IMR-90 (cell line): ENCODE data around the gene BMPER. TPM values are rescaled to one million over a fixed set of nuclear protein-coding genes. Genes with fewer than 3 reads are reported as not detected.

Experiments used
- ATAC-seq: fragments of 200-7000 bp; cut with Tn5 transposase; 2 replicates; pipeline ENCODE4 v1.9.1; 2020; ENCODE audit warnings: low read depth, mild to moderate bottlenecking, moderate library complexity
- BruUV-seq: library from RNA; stranded (reverse); fragments of 400-500 nt; replicated peaks from 2 replicates; lab custom pipeline; 2021; lab: Mats Ljungman, UMichigan
- CTCF ChIA-PET: fragments of 300-600 bp; formaldehyde crosslinking; extraction: SDS; loops from one replicate; lab custom pipeline; 2021; ENCODE audit warnings: antibody characterized with exemption; lab: Yijun Ruan, JAX
- POLR2A ChIA-PET: fragments of 300-600 bp; sonication (Branson Sonifier 250); formaldehyde crosslinking; loops from one replicate; lab custom pipeline; 2022; ENCODE audit warnings: antibody characterized with exemption; ENCODE audit not compliant: unreplicated experiment; lab: Charles Lee
- DNase-seq: peaks from one replicate; pipeline ENCODE4 v3.0.0; 2013
- H2AFZ ChIP-seq: replicated peaks from 2 replicates; pipeline ENCODE3; 2013; ENCODE audit warnings: low read length, mild to moderate bottlenecking; ENCODE audit not compliant: poor library complexity
- H2AK5ac ChIP-seq: 2 replicates; pipeline ENCODE4 v1.6.1; 2013; ENCODE audit warnings: low read depth, low read length, inconsistent platforms
- H2AK9ac ChIP-seq: replicated peaks from 2 replicates; pipeline ENCODE3; 2013; ENCODE audit warnings: mild to moderate bottlenecking, low read depth, low read length, moderate library complexity; ENCODE audit not compliant: poor library complexity
- H2BK120ac ChIP-seq: 2 replicates; pipeline ENCODE4 v1.6.1; 2013; ENCODE audit warnings: low read depth, low read length, inconsistent platforms
- H2BK15ac ChIP-seq: 3 replicates; pipeline ENCODE4 v1.6.1; 2013; ENCODE audit warnings: low read depth, low read length, inconsistent platforms
- H2BK20ac ChIP-seq: 2 replicates; pipeline ENCODE4 v1.6.1; 2013; ENCODE audit warnings: low read depth, mild to moderate bottlenecking, inconsistent platforms, low read length, moderate library complexity
- H2BK5ac ChIP-seq: 2 replicates; pipeline ENCODE4 v1.6.1; 2013; ENCODE audit warnings: mild to moderate bottlenecking, low read depth, low read length, inconsistent platforms; ENCODE audit not compliant: poor library complexity, severe bottlenecking
- H3K14ac ChIP-seq: replicated peaks from 2 replicates; pipeline ENCODE4 v1.6.1; 2013; ENCODE audit warnings: low read depth, low read length, inconsistent platforms
- H3K18ac ChIP-seq: 2 replicates; pipeline ENCODE4 v1.6.1; 2013; ENCODE audit warnings: low read depth, low read length, control low read depth
- H3K23ac ChIP-seq: 2 replicates; pipeline ENCODE4 v1.6.1; 2013; ENCODE audit warnings: low read depth, low read length, inconsistent platforms
- H3K27ac ChIP-seq: 2 replicates; pipeline ENCODE4 v1.5.1; 2013; ENCODE audit warnings: mild to moderate bottlenecking, control low read depth, low read length; ENCODE audit not compliant: insufficient read depth
- H3K27me3 ChIP-seq: 2 replicates; pipeline ENCODE4 v1.6.1; 2013; ENCODE audit warnings: low read length; ENCODE audit not compliant: control insufficient read depth, insufficient read depth
- H3K36me3 ChIP-seq: 2 replicates; pipeline ENCODE4 v1.6.1; 2013; ENCODE audit warnings: low read length, mixed read lengths; ENCODE audit not compliant: control insufficient read depth, insufficient read depth
- H3K4ac ChIP-seq: 2 replicates; pipeline ENCODE4 v1.6.1; 2013; ENCODE audit warnings: low read depth, low read length, inconsistent platforms
- H3K4me1 ChIP-seq: 2 replicates; pipeline ENCODE4 v1.6.1; 2013; ENCODE audit warnings: low read length, mixed read lengths; ENCODE audit not compliant: control insufficient read depth, insufficient read depth
- H3K4me2 ChIP-seq: 2 replicates; pipeline ENCODE4 v1.6.1; 2013; ENCODE audit warnings: low read depth, mild to moderate bottlenecking, control low read depth, low read length, moderate library complexity
- H3K4me3 ChIP-seq: 2 replicates; pipeline ENCODE4 v1.5.1; 2013; ENCODE audit warnings: low read depth, mild to moderate bottlenecking, control low read depth, low read length, moderate library complexity; ENCODE audit not compliant: insufficient read depth
- H3K56ac ChIP-seq: 2 replicates; pipeline ENCODE4 v1.6.1; 2013; ENCODE audit warnings: low read length, inconsistent platforms; ENCODE audit not compliant: insufficient read depth; ENCODE audit errors: extremely low read depth
- H3K79me1 ChIP-seq, 2 experiments: 2 replicates each; pipeline ENCODE4 v1.6.1; 2013; ENCODE audit warnings: low read length in 2 of 2, inconsistent platforms in 1 of 2, low read depth in 1 of 2
- H3K9ac ChIP-seq: 2 replicates; pipeline ENCODE4 v1.6.1; 2013; ENCODE audit warnings: low read depth, low read length, control low read depth
- H3K9me1 ChIP-seq: 2 replicates; pipeline ENCODE4 v1.6.1; 2013; ENCODE audit warnings: low read length, inconsistent platforms; ENCODE audit not compliant: insufficient read depth
- H3K9me3 ChIP-seq: 2 replicates; pipeline ENCODE4 v1.6.1; 2013; ENCODE audit warnings: low read length; ENCODE audit not compliant: control insufficient read depth, insufficient read depth
- H4K20me1 ChIP-seq: 2 replicates; pipeline ENCODE4 v1.6.1; 2013; ENCODE audit warnings: low read length, inconsistent platforms; ENCODE audit not compliant: insufficient read depth
- H4K5ac ChIP-seq: 2 replicates; pipeline ENCODE4 v1.6.1; 2013; ENCODE audit warnings: mild to moderate bottlenecking, low read depth, low read length, control low read depth
- H4K8ac ChIP-seq, 2 experiments: 2 replicates each; pipeline ENCODE4 v1.6.1; 2013; ENCODE audit warnings: low read depth in 2 of 2, low read length in 2 of 2, control low read depth in 1 of 2, inconsistent platforms in 1 of 2
- H4K91ac ChIP-seq: 2 replicates; pipeline ENCODE4 v1.6.1; 2013; ENCODE audit warnings: low read depth, low read length, inconsistent platforms; ENCODE audit not compliant: insufficient read depth
- NFE2L2 ChIP-seq: fragments of 150-350 bp; IDR thresholded peaks from 2 replicates; pipeline ENCODE4 v1.6.1; 2016; ENCODE audit warnings: low read depth, mild to moderate bottlenecking, low read length
- POLR2A ChIP-seq: IDR thresholded peaks from 2 replicates; pipeline ENCODE4 v1.6.1; 2012; ENCODE audit warnings: mild to moderate bottlenecking, low read depth, low read length
- RAD21 ChIP-seq: IDR thresholded peaks from 2 replicates; pipeline ENCODE4 v1.6.1; 2012; ENCODE audit warnings: low read length, improper control_type of control experiment
- RFX5 ChIP-seq: IDR thresholded peaks from 2 replicates; pipeline ENCODE4 v1.8.0; 2012; ENCODE audit warnings: low read depth, mild to moderate bottlenecking, low read length, moderate library complexity
- SMC3 ChIP-seq: fragments of 150-350 bp; IDR thresholded peaks from 2 replicates; pipeline ENCODE4 v1.6.1; 2016; ENCODE audit warnings: low read depth, mild to moderate bottlenecking, antibody characterized with exemption, low read length, moderate library complexity
- WGBS, 2 experiments: methylation state at CpG; one replicate each; pipeline versions ENCODE4 v1.1.5 to v1.1.7; 2013; ENCODE audit warnings: missing lambda C conversion rate in 2 of 2; ENCODE audit not compliant: insufficient read length in 1 of 2; ENCODE audit errors: extremely low coverage in 2 of 2; 5-methylcytosine and 5-hydroxymethylcytosine counted together
- dilution Hi-C: fragments of 300-500 bp; cut with HindIII; formaldehyde crosslinking; loops from one replicate; pipeline ENCODE4 v1.14.3; 2018; ENCODE audit warnings: low sequenced_read_pairs; ENCODE audit not compliant: unreplicated experiment
- in situ Hi-C: fragments of 300-500 bp; cut with MboI; formaldehyde crosslinking; loops from 3 replicates; pipeline ENCODE4 v1.14.3; 2019; ENCODE audit warnings: low sequenced_read_pairs, inconsistent platforms, mixed read lengths
- intact Hi-C: fragments of 100-400 bp; cut with micrococcal nuclease; formaldehyde crosslinking; loops from 2 replicates; pipeline ENCODE4 v1.10.0; 2022
- polyA plus RNA-seq, 3 experiments: library from polyadenylated mRNA; depleted of rRNA; stranded (reverse); fragments of >200 nt; gene quantifications; 2 replicates each; pipeline ENCODE4 v1.2.3, GENCODE V29; 2012; ENCODE audit warnings: low replicate concordance in 1 of 3
- total RNA-seq: library from RNA; depleted of rRNA; stranded (reverse); fragments of >200 nt; gene quantifications from 2 replicates; pipeline ENCODE4 v1.2.3, GENCODE V29; 2012
- TF ChIP-seq, protein P1 (sequence below): fragments of 150-350 bp; IDR thresholded peaks from 2 replicates; pipeline ENCODE4 v1.6.1; 2017; ENCODE audit warnings: mild to moderate bottlenecking, antibody characterized with exemption, low read length, low read depth
- TF ChIP-seq, protein P2 (sequence below): conservative IDR thresholded peaks from 2 replicates; pipeline ENCODE4 v1.5.1; 2012; ENCODE audit warnings: mild to moderate bottlenecking, low read depth, low read length, improper control_type of control experiment

The BMPER gene
- total and polyA plus RNA-seq, 2 of the 4 experiments (the other 2 are of a cell fraction), result 6.2 to 7.9 TPM

DNA sequence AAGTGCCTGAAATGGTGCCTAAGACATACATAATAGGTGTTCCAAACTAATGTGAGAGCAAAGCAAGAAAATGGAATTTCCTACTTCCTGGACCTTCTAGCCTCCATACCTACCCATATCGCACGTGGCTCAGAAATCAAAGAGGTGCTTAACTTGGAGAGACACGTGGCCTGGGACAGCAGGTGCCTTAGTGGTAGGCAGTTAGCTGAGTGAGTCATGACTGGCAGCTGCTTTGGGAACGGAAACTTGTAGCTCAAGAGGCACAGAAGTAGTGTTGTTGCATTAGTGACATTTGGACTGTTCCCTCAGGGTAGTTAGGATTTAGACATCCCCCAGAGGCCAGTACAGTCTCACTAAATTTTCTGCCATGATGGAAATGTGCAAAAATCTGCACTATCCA is 12.0 kb upstream of the BMPER start:
- H3K27ac ChIP-seq, result no peak overlapping the region
- H3K56ac ChIP-seq, result no peak overlapping the region
- H3K9me3 ChIP-seq, result no peaks in the 10 kb centered on the region
- H3K79me1 ChIP-seq, result no peaks in the 10 kb centered on the region
- no peak overlapping the region for H3K4ac ChIP-seq
- no peak overlapping the region for H3K23ac ChIP-seq
- H4K91ac ChIP-seq, result no peak overlapping the region
- no peaks in the 10 kb centered on the region for H3K4me1 ChIP-seq
- H3K4me3 ChIP-seq, result no peak overlapping the region
- no peak overlapping the region for H3K18ac ChIP-seq
- in situ Hi-C loops, result loop anchor here (10.0 kb wide), 1 partner anchor 129 kb away; no protein-coding TSS in a partner anchor
- ChIA-PET CTCF (interaction anchor here (0.6 to 1.1 kb wide), 3 partner anchors 11 to 423 kb away, joined by 3 to 4 read pairs (median 4); no protein-coding TSS in a partner anchor), POLR2A (interaction anchor here (0.6 kb wide), 1 partner anchor 49 kb away, joined by 12 read pairs; no protein-coding TSS in a partner anchor)
- no peak overlapping the region for H4K8ac ChIP-seq
- H2BK120ac ChIP-seq, result no peak overlapping the region
- H2BK5ac ChIP-seq, result no peak overlapping the region
- H3K36me3 ChIP-seq, result no peaks in the 10 kb centered on the region
- peaks cover 13% of the 10 kb centered on the region for H3K27me3 ChIP-seq
- no peaks in the 10 kb centered on the region for H4K20me1 ChIP-seq
- H2AK9ac ChIP-seq, result no peak overlapping the region
- H4K5ac ChIP-seq, result no peak overlapping the region
- 83% methylated on average over 2 of the region's 4 CpGs; no CpG with 5 or more reads in 1 of the 2 experiments for WGBS, 2 experiments
- dilution Hi-C loops, result no loop called here
- intact Hi-C loops, result no loop called here
- no TSS peak for BruUV-seq
- H3K9me1 ChIP-seq, result no peaks in the 10 kb centered on the region
- H2BK15ac ChIP-seq, result no peak overlapping the region
- no peak overlapping the region for H2BK20ac ChIP-seq
- no peak for TF ChIP-seq RAD21
- TF ChIP-seq, protein P1, sequence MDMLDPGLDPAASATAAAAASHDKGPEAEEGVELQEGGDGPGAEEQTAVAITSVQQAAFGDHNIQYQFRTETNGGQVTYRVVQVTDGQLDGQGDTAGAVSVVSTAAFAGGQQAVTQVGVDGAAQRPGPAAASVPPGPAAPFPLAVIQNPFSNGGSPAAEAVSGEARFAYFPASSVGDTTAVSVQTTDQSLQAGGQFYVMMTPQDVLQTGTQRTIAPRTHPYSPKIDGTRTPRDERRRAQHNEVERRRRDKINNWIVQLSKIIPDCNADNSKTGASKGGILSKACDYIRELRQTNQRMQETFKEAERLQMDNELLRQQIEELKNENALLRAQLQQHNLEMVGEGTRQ, result no peak
- no peak for TF ChIP-seq POLR2A
- no peak for TF ChIP-seq NFE2L2
- TF ChIP-seq RFX5, result no peak
- TF ChIP-seq SMC3, result no peak
- TF ChIP-seq, protein P2, sequence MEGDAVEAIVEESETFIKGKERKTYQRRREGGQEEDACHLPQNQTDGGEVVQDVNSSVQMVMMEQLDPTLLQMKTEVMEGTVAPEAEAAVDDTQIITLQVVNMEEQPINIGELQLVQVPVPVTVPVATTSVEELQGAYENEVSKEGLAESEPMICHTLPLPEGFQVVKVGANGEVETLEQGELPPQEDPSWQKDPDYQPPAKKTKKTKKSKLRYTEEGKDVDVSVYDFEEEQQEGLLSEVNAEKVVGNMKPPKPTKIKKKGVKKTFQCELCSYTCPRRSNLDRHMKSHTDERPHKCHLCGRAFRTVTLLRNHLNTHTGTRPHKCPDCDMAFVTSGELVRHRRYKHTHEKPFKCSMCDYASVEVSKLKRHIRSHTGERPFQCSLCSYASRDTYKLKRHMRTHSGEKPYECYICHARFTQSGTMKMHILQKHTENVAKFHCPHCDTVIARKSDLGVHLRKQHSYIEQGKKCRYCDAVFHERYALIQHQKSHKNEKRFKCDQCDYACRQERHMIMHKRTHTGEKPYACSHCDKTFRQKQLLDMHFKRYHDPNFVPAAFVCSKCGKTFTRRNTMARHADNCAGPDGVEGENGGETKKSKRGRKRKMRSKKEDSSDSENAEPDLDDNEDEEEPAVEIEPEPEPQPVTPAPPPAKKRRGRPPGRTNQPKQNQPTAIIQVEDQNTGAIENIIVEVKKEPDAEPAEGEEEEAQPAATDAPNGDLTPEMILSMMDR, result no peak
- no peak overlapping the region for H3K4me2 ChIP-seq
- no peak overlapping the region for H2AFZ ChIP-seq
- H2AK5ac ChIP-seq, result no peak overlapping the region; the same call in 1 of the 2 replicates
- no peak for ATAC-seq
- DNase-seq, result no peak
- no peak overlapping the region for H3K9ac ChIP-seq
- no peak overlapping the region for H3K14ac ChIP-seq
